Measurements from ENCODE around the gene CFD.
"Not testable (repeated sequence)": the region's sequence is repeated elsewhere in the genome, so short reads cannot be mapped to it uniquely, and the experiment has no call there.

Gene CFD

GRCh38 chr19:873561-874041, 14.1 kb downstream of the CFD start:
- no peak for DNase-seq

DNA sequence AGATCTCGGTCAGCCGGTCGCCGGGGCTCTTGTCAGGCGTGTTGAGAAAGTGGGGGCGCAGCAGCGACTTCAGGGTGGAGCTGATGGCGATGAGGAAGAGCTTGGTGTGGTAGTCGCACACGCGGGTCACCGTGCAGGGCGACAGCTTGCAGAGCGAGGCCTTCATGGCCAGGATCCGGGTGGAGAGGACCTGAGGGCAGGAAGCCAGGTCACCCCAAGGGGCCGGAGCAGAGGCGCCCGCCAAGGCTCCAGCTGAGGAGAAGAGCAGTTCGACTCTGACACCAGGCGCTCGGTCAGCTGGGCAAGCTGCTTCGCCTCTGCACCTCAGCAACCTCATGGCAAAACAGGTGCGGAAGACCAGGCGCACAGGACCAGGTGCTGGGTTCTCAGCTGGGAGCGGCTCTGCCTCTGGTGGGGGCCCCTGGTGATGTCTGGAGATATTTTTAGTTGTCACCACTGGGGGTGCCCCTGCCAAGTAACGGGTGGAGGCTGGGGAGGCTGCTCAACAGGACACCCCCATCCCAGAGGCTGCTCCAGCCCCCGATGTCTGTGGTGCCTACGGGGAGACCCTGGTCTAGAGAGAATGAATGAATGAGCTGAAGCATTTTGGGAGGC, 15.9 kb downstream of the CFD start:
- no peak for DNase-seq

- DNase-seq: no peak
Measured at GRCh38 chr19:876089-876488, 16.6 kb downstream of the CFD start.

DNA sequence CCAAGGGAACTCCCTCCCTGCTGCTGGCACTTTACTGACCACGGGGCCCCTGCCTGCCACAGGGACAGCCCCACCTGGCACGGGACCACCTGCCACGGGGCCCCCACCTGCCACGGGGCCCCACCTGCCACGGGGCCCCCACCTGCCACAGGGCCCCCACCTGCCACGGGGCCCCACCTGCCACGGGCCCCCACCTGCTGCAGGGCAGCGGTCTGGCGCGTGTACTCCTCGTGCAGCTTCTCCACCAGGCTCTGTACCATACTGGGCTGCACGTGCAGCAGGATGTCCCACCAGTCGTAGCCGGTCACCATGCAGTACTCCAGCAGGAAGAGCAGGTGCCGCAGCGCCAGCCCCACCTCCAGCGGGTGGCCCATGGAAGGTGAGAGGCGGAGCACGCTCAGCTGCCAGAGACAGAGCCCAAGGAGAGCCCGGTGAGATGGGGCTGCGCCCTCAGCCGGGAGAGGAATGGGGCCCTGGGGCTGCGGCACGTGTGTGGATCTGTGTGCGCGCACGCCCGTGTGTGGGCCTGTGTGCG, 17.4 kb downstream of the CFD start:
- DNase-seq: no peak

- DNase-seq: not testable (repeated sequence)
Measured at GRCh38 chr19:877992-878660, 18.7 kb downstream of the CFD start.

DNA sequence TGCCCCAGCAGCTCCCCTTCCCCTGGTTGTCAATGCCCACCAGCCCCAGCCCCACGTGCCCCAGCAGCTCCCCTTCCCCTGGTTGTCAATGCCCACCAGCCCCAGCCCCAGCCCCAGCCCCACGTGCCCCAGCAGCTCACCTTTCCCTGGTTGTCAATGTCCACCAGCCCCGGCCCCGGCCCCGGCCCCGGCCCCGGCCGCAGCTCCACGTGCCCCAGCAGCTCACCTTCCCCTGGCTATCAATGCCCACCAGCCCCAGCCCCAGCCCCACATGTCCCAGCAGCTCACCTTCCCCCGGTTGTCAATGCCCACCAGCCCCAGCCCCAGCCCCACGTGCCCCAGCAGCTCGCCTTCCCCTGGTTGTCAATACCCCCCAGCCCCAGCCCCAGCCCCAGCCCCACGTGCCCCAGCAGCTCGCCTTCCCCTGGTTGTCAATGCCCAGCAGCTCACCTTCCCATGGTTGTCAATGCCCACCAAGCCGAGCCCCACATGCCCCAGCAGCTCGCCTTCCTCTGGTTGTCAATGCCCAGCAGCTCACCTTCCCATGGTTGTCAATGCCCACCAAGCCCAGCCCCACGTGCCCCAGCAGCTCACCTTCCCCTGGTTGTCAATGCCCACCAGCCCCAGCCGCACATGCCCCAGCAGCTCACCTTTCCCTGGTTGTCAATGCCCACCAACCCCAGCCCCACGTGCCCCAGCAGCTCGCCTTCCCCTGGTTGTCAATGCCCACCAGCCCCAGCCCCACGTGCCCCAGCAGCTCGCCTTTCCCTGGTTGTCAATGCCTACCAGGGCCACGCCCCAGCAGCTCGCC, 19.5 kb downstream of the CFD start:
- not testable (repeated sequence) for DNase-seq

- no peak for DNase-seq
Measured at GRCh38 chr19:879711-880438, 20.4 kb downstream of the CFD start.

DNA sequence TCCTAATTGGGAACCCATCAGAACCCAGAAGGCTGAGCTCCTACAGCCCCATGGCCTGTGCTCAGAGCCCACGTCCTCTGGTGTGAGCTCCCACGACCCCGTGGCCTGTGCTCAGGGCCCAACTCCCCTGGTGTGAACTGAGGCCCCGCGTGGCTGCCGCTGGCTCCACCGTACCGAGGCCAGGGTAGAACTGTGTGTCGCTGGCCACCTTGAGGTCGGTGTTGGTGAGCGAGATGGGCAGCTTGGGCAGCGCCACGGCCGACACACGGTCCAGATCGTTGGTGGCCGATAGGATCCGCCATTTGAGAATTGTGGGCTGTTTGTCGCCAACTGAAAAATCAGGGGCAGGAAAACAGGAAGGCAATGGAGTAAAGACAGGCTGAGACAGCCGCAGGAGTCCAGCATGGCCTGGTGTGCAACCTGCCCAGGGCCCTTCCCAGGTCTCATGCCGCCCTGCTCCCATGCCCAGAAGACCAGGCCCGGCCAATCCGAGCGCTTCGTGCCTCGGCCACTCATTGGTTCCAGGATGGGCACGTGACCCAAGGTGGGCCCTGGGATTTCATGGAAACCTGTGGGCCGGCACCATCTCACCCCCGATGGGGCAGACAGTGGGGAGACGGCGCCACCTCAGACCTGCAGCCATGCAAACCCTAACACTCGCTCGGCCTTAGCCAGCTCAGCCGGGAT, 22.1 kb downstream of the CFD start:
- DNase-seq: no peak

- DNase-seq: no peak
Measured at GRCh38 chr19:882871-883497, 23.5 kb downstream of the CFD start.

GRCh38 chr19:883661-884211, 24.3 kb downstream of the CFD start:
- no peak for DNase-seq

DNA sequence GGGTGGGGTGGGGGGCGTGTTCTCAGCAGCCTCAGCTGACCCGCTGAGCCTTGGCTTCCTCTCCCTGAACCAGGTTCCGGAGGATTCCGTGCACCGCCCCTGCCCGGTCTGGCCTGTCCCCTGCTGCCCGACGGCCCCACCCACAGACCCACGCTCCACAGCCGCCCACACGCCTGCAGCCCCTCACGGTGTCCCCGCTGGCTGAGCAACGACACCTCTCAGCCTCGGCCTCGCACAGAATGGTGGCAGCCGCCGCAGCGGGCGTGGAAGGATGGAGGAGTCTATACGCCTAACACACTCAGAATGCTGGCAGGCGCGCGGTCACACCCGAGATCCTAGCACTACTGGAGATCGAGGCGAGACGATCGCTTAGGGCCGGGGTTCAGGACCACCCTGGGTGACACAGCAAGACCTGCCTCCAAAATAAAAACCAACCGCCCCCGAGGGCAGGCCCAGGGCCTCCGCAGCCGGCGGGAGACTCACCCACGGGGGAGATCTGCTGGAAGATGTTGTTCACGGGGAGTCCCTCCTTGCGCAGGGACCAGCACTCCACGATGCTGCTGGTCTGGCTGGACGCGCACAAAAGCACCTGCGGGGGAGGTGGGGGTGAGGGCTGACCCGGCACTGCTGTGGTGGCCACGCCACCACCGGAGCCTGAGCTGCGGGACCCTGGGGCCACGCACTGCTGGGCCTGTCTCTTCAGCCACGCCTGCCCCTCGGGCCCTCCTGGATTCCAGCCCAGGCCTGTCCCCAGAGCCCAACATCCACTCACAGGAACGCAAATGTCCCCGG, 25.2 kb downstream of the CFD start:
- DNase-seq: no peak

DNA sequence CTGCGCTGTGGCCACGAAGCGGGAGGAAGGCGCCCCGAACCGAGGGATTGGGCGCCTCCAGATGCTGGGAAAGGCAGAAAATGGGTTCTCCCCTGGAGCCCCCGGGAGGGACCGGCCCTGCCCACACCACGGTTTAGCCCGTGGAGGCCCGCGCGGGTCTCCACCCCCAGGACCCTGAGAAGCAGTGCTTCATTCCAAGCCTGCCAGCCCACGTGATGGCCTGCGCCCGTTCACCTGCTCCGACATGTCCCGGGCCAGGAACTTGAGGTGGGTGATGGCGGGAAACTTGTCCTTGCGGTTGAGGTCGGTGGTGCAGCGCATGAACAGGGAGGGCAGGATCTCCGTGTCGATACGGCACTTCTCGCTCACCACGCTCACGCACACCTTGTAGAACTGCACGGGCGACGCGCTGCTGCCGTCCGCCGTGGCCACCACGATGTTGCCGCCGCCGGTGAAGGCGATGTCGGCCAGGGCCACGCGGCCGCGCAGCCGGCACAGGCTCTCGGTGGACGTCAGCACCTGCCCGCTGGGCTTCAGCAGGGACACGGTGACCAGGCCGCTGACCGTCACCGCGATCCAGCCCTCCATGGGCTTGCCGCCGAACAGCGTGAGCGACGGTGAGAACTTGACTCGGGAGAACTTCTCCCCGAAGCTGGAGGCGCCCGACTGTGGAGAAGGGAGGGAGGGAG, 26.2 kb downstream of the CFD start:
- DNase-seq: no peak

DNA sequence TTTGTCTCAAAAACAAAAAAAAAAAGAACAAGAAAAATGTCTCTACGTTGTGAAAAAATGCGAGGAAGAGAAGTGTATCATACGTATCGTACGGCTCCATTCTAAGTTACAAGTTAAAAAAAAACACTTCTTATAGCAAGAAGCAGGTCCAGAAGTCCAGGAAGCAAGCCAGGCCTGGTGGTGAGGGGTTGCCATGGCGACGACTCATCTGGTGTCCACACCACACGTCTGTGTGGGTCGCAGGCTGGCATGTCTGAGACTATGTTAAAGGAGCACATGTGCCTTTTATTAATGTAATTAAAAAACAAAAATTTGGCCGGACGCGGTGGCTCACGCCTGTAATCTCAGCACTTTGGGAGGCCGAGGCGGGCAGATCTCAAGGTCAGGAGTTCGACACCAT, 27.6 kb downstream of the CFD start:
- DNase-seq: no peak

DNA sequence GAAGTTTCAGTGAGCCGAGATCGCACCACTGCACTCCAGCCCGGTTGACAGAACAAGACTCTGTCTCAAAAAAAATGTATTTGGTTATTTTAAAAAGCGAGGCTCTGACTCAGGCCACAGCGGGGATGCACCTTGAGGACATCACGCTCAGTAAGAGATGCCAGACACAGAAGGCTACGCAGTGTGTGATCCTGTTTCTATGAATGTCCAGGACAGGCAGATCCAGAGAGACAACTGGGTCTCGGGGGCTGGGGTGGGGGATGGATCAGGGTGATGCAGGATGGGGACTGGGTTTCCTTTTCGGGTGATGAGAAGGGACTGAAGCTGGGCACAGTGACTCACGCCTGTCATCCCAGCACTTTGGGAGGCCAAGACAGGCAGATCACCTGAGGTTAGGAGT, 28.1 kb downstream of the CFD start:
- no peak for DNase-seq

DNA sequence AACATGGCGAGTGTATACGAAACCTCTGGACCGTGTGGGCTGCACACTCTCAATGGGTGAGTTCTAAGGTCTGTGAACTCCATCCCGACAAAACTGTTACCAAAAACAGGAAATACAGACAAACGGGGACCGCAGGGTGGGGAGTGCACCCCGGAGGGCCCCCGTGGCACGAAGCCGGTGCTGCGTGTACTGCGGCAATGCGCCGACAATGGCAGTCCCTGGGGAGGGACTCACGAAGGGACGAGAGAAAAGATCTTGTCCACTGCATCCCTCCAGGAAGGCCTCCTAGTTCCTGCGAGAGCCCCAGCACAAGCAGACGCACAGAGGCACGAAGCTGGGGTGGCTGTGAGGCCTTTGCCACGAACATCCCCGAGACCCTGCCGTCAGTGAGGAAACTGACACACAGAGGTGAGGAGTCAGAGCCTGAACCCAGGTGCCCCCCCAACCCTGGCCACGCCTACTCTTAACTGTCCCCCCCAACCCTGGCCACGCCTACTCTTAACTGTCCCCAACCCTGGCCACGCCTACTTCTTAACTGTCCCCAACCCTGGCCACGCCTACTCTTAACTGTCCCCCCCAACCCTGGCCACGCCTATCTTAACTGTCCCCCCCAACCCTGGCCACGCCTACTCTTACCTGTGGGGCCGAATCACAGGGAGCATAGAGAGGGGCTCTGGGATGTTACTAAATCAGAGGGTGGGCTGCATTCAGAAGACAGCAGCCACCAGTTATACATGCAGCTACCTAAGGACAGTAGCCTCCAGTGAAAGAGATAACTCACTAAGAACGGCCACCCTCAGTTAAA, 29.3 kb downstream of the CFD start:
- DNase-seq: no peak

GRCh38 chr19:889662-890295, 30.3 kb downstream of the CFD start:
- DNase-seq: no peak

DNA sequence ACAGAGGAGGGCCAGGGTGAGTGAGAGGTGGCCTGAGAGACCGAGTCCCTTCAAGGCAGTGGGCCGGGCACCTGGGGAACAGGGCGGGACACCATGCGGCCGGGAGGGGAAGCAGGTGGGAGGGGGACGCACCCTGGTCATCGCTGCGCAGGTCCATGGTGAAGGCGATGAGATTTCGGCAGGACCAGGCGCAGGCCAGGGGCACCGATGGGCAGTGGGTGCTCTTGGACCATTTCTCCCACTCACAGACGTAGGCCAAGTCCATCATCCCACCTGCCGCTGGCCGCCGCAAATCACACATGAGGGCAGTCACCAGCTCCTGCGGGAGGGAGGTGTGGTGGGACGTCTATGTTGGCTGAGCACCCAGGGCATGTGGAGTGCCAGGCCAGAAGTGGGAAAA, 31.4 kb downstream of the CFD start:
- DNase-seq: no peak

DNA sequence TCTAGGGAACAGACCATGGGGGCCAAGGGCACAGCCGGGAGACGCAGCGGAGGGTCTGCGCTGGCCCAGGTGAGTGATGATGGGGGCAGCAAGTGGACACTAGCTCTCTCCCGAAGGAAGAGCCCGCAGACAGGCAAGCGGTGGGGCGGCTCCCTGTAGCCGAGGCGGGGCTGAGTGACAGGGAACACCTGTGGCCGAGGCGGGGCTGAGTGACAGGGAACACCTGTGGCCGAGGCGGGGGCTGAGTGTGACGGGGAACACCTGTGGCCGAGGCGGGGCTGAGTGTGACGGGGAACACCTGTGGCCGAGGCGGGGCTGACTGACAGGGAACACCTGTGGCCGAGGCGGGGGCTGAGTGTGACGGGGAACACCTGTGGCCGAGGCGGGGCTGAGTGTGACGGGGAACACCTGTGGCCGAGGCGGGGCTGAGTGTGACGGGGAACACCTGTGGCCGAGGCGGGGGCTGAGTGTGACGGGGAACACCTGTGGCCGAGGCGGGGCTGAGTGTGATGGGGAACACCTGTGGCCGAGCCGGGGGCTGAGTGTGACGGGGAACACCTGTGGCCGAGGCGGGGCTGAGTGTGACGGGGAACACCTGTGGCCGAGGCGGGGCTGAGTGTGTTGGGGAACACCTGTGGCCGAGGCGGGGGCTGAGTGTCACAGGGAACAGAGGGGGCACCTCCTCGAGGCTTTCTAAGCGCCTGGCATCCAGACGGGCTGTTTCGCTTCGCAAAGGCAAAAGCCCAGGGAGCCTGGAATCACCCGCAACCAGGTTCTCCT, 32.1 kb downstream of the CFD start:
- not testable (repeated sequence) for DNase-seq
